GM21619 (cell line): Measurements from ENCODE around the gene KCNQ2.

Source experiments
- ATAC-seq: cut with Tn5 transposase; IDR thresholded peaks from one replicate; pipeline ENCODE4 v1.9.1; 2021; ENCODE audit not compliant: unreplicated experiment

The KCNQ2 gene

DNA sequence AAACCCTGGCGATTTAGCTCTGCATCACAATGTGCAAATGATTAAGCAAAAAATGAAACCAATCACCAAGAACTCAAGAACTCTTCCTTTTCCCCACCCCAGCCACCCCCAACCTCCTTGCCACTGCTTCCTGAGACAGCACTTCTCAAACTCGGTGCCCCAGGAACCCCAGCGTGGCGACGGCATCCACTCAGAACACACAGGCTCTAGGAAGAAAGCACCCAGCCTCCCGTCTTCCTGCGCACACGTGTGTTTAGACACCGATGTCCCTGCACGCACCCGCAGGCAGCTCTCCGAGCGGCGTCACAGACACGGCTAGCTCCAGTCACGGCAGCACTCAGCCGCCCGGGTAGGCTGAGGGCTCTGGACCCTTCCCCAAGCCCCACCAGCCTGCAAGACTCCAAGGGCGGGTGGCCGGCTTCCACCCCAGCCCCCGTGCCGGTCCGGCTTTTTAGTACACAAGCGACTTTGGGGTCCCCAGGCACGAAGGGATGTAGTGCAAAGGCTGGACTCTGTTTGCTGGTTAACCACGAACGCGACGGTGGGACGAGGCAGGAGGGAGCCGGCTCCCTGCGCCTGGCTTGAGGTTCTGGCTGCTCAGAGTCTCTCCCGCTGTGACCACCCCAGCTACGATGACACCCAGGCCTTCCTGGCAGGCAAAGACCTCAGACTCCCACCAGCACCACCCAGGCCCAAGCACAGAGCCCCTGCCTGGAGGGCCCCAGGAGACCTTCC, 51.9 kb downstream of the KCNQ2 start:
- no peak for ATAC-seq

DNA sequence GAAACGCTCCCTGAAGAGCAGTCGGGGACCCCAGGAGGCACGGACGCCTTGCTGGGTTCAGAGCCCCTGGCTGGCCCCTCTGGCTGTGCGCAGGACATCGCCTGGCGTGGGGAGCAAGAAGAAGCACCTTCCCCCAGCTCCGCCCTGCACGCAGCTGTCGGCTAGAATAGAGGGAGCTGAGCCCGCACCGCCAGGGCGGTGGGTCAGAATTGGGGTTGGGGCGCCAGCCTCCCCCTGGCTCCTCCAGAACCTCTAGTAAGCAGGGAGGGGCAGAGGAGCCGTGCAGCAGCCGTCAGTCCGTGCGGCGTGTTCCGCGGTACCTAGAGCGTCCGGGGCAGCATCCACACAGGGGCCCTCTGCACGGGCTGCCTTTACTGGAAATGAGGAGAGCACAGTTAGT, 53.2 kb downstream of the KCNQ2 start:
- ATAC-seq = no peak

DNA sequence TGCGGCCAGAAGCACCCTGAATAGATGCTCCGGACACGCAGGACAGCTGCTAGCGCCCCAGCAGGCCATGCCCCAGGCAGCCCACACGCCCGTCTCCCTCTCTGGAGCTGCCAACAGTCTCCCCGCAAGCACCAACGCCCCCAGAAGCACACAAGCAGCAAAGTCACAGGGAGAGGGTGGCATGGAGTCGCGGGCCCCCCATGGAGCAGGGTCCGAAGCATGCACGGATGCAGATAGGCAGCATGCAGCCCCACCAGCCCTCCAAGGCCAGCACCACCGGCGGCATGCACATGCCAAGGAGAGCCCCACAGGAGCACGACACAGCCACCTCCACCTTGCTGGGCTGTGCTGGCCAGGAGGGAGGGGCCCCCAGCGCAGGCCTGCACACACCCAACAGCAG, 53.8 kb downstream of the KCNQ2 start:
- no peak for ATAC-seq

DNA sequence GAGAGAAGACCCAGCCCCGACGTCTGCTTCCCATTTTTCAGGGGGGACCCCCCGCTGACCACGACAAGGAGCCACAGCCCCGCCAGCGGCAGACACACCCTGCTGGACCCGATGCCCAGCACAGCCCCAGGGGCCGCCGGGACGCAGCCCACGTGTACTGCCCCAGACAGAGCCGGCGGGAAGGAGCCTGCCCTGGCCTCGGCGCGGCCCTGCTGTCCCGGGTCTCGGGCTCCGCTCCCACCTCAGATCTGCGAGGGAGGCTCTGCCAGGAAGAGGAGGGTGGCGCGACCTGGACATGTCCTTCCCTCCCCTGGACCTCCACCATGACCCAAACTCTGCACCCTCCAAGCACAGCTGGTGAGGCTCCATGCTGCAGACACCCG, 54.7 kb downstream of the KCNQ2 start:
- no peak for ATAC-seq

DNA sequence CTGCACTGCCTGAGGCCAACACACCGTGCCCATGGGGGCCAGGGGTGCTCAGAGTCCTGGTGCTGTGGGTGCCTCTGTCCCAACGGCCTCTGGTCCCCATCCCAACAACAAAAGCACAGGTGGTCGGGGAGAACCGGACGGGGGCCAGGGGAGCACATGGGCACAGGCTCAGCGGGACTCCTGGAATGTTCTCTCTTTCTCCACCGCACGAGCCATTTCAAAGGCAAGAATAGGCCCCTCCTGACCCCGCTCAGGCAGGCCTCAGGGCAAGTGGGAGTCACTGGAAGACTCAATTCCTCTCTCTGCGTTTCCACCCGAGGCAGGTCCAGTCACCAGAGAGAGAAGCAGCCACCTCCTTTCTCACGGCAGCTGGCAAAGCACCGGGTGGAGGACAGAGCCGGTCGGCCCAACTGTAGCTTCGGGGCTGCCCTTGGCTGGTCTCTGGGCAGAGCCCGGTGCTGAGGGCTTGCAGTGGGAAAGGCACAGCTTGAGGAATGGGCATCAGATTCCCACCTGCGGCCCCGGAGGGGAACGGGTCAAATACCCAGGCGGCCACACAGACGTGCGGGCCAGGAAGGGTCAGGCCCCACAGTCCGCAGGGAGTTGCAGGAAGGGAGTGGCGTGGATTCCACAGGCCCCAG, 55.2 kb downstream of the KCNQ2 start:
- no peak for ATAC-seq

DNA sequence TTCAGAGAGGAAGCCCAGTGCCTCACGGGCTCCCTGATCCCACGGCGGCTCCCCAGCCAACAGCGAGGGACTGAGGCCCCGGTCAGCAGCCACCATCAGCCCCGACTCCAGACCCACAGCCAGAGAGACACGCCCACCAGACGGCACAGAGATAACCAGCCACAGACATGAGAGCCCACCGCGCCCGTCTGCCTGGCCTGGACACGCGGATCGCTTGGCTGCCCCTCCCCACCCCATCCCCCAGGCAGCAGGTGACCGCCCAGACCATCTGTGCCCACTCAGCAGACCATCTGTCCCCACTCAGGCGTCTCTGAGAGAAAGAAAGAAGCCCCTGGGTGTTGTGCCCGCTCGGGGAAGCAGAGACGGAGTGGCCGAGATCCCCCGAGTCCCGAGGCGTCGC, 55.8 kb downstream of the KCNQ2 start:
- no peak for ATAC-seq

DNA sequence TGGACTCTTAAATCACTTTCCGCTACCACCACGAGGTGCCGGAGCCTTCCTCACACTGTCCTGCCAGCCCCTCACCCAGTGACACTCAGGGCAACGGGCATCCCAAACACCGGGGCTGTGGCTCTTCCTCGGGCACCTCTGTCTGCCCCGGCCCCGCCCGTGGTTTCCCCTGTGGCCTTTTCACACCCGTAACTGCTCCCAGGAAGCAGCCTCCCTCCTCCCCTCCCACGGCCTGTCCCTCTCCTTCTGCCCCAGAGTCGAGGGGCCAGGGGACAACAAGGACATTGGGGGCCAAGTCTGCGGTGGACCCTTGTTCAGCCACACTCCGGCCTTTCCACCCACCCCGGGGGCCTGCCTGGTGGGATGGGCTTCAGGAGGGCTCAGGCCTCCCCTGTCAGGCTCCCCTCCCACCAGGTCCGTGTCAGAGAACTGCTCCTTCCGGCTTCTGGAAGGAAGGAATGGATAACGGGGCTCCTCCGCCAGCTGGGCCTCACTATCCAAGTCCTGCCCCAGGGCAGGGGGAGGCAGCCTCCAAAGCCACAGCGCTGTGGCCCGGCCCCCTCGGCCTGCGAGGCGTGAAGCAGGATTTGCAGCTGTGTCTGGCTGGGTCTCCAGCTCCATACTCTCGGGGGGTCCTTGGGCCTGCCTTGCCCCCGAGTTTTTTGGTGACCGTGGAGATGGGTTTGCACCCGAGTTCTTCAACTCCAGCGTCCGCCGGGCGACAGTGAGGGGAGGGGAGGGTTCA, 56.6 kb downstream of the KCNQ2 start:
- no peak for ATAC-seq

DNA sequence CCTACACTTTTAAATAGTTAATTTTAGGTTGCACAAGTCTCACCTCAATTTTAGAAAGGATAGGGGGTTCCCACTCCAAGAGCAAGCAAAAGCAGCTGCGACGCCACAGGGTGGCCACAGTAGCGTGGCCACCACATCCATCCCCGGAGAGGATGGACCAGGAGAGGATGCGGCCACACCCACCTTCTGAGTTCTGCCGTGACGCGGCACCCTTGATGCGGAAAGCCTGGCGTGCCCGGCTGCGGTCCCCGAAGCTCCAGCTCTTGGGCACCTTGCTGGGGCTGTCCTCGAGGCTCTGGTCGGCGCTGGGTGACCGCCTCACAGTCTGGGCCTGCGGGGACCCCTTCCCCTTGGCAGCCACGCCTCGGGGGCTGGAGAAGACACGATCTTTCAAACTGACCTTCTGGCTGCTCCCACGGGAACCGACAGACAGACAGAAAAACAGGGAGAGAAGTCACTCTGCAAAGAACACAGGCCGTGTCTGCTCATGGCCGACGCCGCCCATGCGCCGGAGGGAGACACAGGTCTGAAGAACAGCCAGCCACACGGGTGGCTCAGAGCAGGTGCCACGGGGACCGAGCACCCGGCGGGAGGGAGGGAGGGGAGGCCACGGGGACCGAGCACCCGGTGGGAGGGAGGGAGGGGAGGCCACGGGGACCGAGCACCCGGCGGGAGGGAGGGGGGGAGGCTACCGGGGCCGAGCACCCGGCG, 57.6 kb downstream of the KCNQ2 start:
- ATAC-seq = no peak

DNA sequence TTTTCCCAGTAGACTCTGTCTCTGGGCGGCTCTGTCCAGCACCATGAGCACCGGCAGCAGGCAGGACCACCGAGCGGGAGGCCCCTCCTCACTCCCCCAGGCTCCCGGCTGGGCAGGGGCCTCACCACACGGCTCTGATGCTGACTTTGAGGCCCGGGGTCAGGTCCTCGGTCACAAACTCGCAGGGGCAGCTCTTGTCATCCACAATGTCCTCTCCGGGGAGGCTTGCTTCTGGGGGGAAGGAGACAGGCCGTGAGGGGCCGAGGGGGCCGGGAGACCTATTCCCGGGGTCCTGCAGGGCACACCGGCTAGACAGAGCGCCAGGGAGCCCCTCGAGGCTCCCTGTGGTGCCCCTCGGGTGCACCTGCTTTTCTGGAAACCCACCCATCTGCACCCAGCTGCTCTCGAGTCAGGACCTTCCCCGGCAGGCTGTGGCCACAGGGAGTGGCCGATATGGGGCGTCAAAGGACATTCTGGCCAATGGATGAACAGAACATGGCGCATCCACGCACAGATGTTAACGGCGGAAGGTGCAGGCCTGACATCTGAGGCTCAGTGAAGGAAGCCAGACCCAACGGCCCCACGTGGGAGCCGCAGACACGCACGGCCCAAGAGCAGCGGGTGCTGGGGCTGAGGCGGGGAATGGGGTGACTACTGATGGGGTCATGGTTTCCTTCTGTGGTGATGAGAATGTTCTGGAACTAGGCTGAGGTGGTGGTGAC, 58.3 kb downstream of the KCNQ2 start:
- ATAC-seq = no peak

DNA sequence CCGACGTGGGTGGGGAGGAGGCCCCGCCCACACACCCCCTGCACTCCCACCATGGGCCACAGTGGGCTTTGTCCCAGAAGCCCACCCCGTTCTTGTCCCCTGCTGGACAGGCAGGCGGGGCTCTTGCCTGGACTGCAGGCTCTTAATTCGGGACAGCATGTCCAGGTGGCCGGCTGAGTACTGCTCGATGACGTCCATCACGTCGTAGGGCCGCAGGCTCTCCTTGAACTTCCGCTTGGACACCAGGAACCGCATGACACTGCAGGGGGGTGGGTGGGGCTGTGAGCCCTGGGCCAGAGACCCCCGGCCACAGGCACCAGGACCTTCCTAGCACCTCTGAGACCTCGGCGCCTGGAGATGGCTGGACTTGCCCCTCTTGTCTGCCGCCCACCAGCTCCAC, 59.1 kb downstream of the KCNQ2 start:
- no peak for ATAC-seq

DNA sequence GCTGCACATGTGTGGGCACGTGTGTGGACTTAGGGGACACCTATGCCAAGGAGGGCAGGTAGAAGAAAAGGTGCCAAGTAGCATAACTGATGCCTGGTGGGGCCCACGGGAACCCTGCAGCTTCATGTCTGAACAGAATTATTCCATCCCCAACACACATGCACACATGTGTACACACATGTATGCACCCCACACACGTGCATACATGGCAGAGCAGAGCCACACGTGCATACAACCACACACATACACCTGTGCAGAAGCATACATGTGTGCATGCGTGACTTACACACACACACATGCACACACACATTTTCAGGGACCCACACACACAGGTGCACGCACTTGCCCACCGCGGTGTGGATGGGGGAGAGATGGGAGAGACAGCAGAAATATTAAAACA, 59.6 kb downstream of the KCNQ2 start:
- ATAC-seq = no peak

DNA sequence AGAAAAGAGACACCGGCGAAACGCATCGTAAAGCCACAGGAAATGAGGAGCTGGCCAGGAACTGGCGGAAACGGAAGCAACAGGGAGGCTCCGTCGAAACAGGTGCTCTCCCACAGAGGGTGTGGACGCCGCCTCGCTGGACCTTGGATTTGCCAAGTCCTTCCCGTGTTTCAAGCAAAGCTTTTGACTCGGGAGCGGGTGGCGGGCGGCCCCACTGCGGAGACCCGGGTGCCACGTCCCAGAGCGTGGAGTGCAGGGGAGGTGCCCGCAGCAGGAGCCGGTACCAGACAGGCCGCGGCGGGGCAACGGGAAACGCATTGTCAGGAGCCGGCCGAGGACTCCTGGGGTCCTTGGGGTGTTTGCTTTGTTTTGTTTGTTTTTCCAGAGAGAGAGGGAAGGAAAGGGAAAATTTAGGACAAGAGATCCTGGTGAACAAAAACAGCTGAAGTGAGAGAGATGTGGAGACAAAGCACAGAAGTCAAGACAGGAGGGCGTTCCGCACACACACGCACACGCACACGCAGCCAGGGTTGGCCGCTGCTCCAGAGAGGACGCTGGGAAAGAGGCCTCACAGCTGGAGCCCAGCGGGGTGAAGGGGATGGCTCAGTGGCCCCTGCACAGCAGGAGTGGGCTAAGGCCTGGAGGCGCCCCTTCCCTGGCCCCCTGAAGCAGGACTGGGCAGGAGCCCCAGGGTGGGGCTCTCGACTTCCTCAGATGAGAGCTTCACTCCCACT, 60.4 kb downstream of the KCNQ2 start:
- ATAC-seq = no peak

DNA sequence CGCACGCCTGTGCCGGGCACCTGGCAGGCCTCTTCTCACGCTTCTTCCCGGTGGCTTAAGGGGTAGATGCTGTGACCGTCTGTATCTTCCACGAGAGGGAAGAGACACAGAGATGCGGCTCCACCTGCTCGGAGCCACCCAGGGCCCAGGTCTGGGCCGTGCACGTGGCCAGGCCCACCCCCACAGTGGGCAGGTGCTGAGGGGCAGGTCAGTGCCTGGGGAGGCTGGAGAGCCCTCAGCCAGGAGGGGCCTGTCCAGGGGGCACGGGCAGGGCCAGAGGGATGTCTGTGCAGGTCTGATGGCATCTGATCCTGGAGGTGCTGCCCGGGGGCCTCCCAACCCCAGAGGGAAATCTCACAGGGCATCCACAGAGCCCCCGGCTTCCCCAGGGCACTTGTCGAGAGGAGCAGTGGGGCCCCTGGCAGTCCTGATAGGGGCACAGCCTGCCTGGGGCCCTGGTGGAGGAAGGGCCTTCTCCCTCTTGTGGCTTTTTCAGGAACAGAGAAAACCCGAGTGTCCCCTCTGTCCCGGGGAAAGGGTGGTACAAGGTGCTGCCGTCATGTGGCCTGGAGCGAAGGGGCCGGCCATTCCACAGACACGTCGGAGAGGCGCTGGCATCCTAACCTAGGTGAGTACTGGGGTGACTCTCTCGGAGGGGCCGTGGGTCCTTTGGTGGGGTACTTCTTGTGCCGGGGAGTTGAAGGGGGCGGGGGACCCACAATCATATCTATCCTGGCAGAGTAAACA, 61.1 kb downstream of the KCNQ2 start:
- no peak for ATAC-seq

DNA sequence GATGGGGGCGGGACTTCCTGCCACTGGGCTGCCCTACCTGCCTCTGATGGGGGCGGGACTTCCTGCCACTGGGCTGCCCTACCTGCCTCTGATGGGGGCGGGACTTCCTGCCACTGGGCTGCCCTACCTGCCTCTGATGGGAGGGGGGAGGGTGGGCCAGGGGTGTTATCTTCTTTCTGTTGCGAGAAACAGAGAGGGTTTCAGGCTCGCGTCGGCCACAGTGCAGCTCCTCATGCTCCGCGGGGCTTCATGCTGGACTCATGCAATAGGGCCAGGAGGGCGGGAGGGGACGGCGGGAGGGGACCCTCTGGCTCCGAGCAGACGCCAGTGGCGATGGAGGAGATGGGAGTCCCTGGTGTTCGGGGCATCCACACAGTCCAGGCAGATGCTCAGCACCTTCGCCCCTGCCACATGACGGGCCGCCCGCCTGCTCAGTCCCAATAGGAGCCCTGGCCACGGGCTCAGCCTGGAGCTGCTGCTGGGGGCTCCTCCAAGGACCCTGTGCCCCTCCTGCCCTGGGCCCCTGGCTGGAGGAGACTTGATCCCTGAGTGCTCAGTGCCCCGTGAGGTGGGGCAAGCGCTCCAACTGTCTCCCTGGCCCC, 62.5 kb downstream of the KCNQ2 start:
- ATAC-seq = no peak

DNA sequence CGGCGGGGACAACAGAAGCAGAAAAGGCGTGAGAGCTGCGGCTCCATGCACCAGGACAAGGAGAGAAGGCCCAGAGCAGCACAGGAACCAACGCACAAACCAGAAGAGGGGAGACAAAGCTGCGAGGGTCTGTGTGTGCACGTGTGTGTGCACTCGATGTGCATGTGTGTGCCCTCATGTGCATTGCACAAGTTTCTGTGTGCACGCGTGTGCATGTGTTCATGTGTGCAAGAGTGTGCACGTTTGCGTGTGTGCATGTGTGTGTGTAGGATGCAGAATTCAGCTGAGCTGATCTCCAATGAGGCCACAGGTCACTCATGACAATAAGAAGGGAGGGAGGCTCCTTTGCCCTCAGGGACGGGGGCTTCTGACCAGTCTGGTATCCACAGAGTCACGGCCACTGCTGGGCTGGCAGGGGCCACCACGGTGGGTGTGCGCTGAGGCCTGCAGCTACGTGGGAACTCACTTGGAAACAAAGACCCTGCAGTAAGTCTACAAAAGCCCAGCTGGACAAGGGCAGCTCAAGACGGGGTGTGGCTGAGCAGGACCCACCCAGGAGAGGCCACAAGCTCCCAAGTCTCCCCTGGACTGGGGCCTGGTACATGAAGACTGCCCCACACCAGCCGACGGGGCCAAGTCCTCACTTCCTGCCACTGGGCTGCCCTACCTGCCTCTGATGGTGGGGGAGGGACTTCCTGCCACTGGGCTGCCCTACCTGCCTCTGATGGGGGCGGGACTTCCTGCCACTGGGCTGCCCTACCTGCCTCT, 63.2 kb downstream of the KCNQ2 start:
- no peak for ATAC-seq

DNA sequence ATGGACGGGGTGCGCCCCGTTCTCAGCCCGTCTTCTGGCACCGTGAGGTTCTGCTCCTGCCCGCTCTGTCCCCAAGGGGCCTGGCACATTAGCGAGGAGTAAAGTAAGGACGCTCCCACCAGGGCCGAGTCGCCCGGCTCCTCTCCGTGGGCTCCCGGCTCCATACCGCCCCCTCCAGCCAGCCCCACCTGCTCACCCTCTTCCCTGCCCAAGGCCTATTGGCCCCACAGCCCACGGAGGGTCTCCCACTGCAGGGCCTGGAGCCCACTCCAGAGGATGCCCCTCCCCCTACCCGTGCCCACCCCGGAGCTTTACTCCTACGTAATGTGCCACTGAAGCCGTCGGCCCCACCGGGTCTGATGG, 63.8 kb downstream of the KCNQ2 start:
- no peak for ATAC-seq

DNA sequence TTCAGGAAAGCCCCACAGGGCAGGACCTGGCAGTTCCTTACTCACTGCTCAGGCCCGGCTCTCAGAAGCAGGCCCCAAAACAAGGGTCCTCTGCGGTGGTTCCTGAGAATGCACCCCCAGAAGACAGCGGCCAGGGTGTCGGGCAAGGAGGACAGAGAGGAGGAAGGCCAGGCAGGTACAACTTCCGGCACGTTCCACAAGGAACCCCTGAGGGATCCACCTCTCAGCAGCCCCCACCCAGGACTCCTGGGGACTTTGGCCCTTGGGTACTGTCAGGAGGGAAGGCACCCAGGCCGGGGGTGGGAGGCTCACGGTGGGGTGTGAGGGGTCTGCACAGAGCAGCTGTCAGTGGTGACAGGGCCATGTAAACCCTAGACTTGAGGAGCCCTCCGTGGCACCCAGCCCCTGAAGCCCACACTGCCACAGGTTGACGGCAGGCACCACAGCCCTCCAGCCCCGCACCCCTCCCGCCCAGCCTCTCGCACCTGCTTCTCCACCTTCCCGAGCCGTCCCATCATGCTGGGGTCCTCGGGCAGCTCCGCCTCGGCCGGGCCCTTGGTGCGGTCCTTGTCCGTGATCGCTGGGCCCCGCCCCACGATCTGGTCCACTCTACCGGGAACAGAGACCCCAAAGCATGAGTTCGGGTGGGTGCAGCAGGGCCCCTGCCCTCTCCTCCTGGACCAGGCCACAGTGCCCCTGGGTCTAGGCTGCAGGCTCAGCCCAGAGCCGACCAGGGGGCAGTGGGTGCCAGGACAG, 64.3 kb downstream of the KCNQ2 start:
- no peak for ATAC-seq
